Central memory CD4-positive, alpha-beta T cell (primary cell): ENCODE data around the gene CCNK.

Experiments
- DNase-seq: peaks from one replicate; pipeline ENCODE4 v3.0.0; 2022

Gene CCNK

DNA sequence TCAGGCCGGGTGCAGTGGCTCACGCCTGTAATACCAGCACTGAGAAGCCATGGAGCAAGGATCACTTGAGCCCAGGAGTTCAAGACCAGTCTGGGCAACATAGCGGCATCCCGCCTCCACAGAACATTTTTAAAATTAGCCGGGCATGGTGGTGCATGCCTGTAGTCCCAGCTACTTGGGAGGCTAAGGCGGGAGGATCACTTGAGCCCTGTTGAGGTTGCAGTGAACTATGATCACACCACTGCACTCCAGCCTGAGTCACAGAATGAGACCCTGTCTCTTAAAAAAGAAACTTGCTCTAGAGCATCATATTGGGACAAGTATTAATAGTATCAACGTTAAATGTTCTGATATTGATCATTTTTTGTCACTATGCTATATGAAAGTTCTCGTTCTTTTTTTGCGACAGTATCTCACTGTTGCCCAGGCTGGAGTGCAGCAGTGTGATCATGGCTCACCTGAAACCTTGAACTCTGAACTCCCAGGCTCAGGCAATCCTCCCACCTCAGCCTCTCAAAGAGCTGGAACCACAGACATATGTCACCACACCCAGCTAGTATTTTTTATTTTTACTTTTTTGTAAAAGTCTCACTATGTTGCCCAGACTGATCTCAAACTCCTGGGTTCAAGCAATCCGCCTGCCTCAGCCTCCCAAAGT, 75.1 kb downstream of the CCNK start:
- DNase-seq, result no peak

DNA sequence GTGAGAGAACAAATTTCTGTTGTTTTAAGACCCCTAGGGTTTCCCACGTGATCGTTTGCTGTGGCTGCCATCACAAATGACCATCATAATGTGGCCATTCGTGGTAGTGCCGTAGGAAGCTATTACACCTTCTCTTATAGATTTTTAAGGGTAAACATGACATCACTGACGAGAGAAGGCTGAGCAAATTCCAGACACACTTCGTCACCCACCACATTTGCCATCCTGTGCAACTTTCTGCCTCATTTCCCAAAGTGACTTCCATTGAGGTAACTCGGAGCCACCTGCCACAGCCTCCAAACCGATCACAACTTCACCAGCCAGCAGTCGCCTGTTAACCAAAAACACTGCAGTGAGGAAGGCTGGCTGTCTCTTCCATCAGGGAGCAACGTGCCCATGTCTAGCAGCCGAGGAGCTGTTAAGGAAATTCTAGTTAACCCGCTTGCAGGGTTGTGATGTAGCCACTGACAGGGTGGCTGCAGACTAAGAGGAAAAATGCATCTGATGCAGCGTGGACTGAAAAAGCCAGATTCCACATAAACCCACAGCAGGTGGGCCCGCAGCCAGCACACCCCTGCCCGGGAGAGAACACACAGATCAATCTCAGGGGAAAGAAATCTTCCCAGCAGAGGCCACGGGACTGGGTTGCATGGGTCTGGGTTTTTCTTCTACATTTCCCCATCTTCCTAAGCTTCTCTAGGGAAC, 78.2 kb downstream of the CCNK start:
- no peak for DNase-seq

DNA sequence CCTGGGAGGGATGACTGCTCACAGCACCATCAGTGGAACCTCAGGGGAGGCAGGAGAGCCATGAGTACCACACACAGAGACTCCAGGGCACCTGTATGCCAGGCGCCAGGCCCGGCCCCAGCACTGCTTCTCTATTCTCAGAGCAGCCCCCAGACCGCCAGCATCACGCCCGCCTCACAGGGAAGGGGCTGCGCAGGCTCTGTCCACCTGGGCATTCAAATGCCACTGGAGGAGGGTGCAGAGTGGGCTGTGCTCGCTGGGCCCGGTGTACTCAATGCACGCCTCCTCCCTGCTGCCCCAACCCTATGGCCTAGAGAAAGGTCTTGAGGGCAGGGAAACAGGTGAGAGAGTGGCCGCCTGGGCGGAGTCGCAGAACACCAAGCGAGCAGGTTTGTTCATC, 79.2 kb downstream of the CCNK start:
- no peak for DNase-seq

DNA sequence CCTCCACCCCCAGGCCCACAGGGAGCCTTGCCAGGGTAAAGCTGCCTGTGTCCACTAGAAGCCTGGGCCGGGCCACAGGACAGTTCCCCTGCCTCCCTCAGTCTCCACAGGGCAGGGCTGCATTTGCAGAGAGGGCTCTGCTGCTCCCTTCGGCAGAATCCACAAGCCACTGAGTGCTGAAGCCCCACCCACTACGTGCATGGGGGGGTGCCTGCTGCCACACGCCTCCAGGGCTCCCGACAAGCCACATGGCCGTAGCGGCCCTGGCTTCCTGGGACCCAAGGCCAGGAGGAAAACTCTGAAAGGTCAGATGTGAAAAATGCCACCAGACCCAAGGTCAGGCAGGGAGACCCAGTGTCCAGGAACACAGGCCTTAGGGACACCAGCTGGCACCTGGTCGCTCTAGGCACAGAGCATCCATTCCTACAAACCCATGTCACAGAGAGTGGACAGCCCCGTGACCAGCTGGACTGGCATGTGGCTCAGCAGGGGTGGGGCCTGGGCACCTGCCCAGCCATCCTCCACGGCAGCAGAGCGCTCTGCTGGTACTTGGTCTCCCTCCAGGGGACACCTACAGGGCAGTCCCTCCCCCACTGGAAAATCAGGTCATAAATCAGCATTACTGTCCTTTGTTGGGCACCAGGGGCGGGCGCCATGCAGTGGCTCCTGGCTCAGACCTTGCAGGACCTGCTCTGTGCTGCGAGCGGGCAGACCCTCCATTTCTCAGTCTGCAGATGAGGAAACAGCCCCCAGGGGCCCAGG, 79.9 kb downstream of the CCNK start:
- DNase-seq, result no peak

DNA sequence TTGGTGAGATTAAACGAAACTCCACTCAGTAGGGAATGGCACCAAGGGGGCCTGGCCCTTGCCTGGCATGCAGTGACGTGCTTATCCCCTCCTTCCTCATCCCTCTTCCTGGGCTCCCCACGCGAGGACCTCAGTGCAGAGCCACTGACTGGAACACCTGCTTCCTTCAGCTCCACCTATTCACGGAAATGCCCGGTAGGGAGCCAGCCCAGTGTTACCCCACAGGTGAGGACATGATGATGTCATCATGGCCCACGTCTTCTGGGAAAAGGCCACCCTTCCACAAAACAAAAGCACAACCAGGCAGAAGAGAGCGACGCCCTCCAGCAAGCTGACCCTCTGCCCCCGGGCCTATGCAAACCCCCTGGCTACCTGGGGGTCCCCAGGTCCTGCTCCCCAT, 80.7 kb downstream of the CCNK start:
- DNase-seq, result no peak
